Endothelial cell of umbilical vein (primary cell): ENCODE data around the gene NRP2.

Experiments
- EZH2 ChIP-seq: IDR thresholded peaks from 2 replicates; pipeline ENCODE4 v1.6.1; 2012; ENCODE audit warnings: borderline replicate concordance, low read depth, mild to moderate bottlenecking, moderate library complexity, low read length, inconsistent platforms; ENCODE audit not compliant: severe bottlenecking
- GATA2 ChIP-seq: IDR thresholded peaks from 2 replicates; pipeline ENCODE4 v1.7.0; 2011; ENCODE audit warnings: low read depth, mild to moderate bottlenecking, moderate library complexity, mixed read lengths, low read length; ENCODE audit not compliant: insufficient read length, insufficient read depth
- JUN ChIP-seq: IDR thresholded peaks from 2 replicates; pipeline ENCODE4 v1.6.1; 2011; ENCODE audit warnings: borderline replicate concordance, low read depth; ENCODE audit not compliant: insufficient read length, insufficient read depth
- POLR2AphosphoS5 ChIP-seq: IDR thresholded peaks from 2 replicates; pipeline ENCODE4 v1.6.1; 2012; ENCODE audit warnings: low read depth, mild to moderate bottlenecking, control low read depth, low read length, moderate library complexity; ENCODE audit not compliant: insufficient read depth
- TF ChIP-seq, protein P1 (sequence below), 2 donors: IDR thresholded peaks; 1 replicate in 1 of 2; 2 replicates in 1 of 2; pipeline ENCODE4 v1.5.1; 2011; ENCODE audit warnings: low read length in 2 of 2, mild to moderate bottlenecking in 2 of 2, moderate library complexity in 2 of 2, control low read depth in 1 of 2, inconsistent platforms in 1 of 2, low read depth in 1 of 2; ENCODE audit not compliant: insufficient read depth in 1 of 2; ENCODE audit errors: extremely low read depth in 1 of 2

DNA sequence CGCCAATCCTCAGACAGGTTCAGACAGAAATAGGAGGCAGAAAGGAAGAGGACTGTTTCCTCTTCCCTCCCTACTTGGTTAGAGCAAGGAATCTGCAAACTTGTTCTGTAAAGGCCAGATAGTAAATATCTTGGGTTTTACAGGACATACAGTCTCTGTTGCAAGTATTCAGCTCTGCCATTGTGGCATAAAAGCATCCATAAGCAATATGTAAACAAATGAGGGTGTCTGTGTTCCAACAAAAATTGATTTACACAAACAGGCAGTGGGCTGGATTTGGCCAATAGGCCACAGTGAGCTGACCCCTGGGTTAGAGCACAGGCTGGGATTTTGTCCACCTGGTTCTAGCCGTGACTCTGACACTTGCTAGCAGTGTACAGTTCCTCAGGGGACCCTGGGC, 89.4 kb downstream of the NRP2 start:
- no peak for TF ChIP-seq JUN
- TF ChIP-seq, protein P1, sequence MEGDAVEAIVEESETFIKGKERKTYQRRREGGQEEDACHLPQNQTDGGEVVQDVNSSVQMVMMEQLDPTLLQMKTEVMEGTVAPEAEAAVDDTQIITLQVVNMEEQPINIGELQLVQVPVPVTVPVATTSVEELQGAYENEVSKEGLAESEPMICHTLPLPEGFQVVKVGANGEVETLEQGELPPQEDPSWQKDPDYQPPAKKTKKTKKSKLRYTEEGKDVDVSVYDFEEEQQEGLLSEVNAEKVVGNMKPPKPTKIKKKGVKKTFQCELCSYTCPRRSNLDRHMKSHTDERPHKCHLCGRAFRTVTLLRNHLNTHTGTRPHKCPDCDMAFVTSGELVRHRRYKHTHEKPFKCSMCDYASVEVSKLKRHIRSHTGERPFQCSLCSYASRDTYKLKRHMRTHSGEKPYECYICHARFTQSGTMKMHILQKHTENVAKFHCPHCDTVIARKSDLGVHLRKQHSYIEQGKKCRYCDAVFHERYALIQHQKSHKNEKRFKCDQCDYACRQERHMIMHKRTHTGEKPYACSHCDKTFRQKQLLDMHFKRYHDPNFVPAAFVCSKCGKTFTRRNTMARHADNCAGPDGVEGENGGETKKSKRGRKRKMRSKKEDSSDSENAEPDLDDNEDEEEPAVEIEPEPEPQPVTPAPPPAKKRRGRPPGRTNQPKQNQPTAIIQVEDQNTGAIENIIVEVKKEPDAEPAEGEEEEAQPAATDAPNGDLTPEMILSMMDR (IDR thresholded peaks at IDR 0.05; ENCODE audit: extremely low read depth in 1 of 2, insufficient read depth in 1 of 2, low read depth in 1 of 2, low read length in 2 of 2) = no peak
- TF ChIP-seq EZH2 = no peak
- TF ChIP-seq POLR2AphosphoS5 = no peak
- TF ChIP-seq GATA2 = no peak
